H1 (cell line): Measurements from ENCODE around the gene CDKN2B-AS1. TPM values are rescaled to one million over a fixed set of nuclear protein-coding genes. Genes with fewer than 3 reads are reported as not detected.

Source experiments
- CTCF ChIA-PET: fragments of 300-600 bp; sonication (Branson Sonifier 250); formaldehyde crosslinking; loops from one replicate; lab custom pipeline; 2021; ENCODE audit not compliant: partially characterized antibody; lab: Charles Lee
- POLR2A ChIA-PET: fragments of 300-600 bp; sonication (Branson Sonifier 250); formaldehyde crosslinking; loops from one replicate; lab custom pipeline; 2021; ENCODE audit warnings: inconsistent platforms; ENCODE audit not compliant: partially characterized antibody; lab: Charles Lee
- DNase-seq, 2 experiments: peaks; one replicate each; pipeline versions ENCODE4 v3.0.0 to v3.0.0-alpha.2; 2010 to 2022; ENCODE audit warnings: low spot score in 2 of 2, low read depth in 1 of 2, mixed read lengths in 1 of 2
- FAIRE-seq: peaks from 2 replicates; lab custom pipeline; 2011; peaks lifted over from hg19 to GRCh38; lab: Jason Lieb, UNC
- H2AFZ ChIP-seq: 2 replicates; pipeline ENCODE4 v1.8.1; 2012; ENCODE audit warnings: low read length, inconsistent platforms
- H2AK5ac ChIP-seq: 2 replicates; pipeline ENCODE4 v1.6.1; 2013; ENCODE audit warnings: low read depth, low read length
- H2BK120ac ChIP-seq: replicated peaks from 2 replicates; pipeline ENCODE3; 2013; ENCODE audit warnings: low read depth, low read length, inconsistent platforms
- H2BK12ac ChIP-seq: 2 replicates; pipeline ENCODE4 v1.6.1; 2013; ENCODE audit warnings: low read depth, low read length
- H2BK15ac ChIP-seq: 2 replicates; pipeline ENCODE4 v1.6.1; 2013; ENCODE audit warnings: low read length
- H2BK20ac ChIP-seq: 2 replicates; pipeline ENCODE4 v1.6.1; 2013; ENCODE audit warnings: low read length
- H2BK5ac ChIP-seq: 2 replicates; pipeline ENCODE4 v1.6.1; 2013; ENCODE audit warnings: low read depth, low read length
- H3K14ac ChIP-seq: 2 replicates; pipeline ENCODE4 v1.6.1; 2013; ENCODE audit warnings: inconsistent platforms; ENCODE audit not compliant: insufficient read length
- H3K18ac ChIP-seq: 2 replicates; pipeline ENCODE4 v1.6.1; 2013; ENCODE audit warnings: low read length; ENCODE audit errors: extremely low read depth
- H3K23ac ChIP-seq: 2 replicates; pipeline ENCODE4 v1.6.1; 2013; ENCODE audit warnings: inconsistent platforms; ENCODE audit not compliant: insufficient read length
- H3K23me2 ChIP-seq: 2 replicates; pipeline ENCODE4 v1.6.1; 2013; ENCODE audit warnings: low read depth, low read length
- H3K27ac ChIP-seq: 2 replicates; pipeline ENCODE4 v1.6.1; 2011; ENCODE audit warnings: low read depth, low read length, inconsistent platforms
- H3K27me3 ChIP-seq, 4 experiments: replicated peaks in 1 of 4; 1 replicate in 1 of 4; 2 replicates in 3 of 4; pipeline versions ENCODE4 v1.6.1 to v1.8.1; 2011 to 2013; ENCODE audit warnings: low read length in 3 of 4, mild to moderate bottlenecking in 3 of 4, inconsistent platforms in 2 of 4, mixed read lengths in 2 of 4, moderate library complexity in 1 of 4; ENCODE audit not compliant: control insufficient read depth in 3 of 4, insufficient read depth in 3 of 4; ENCODE audit errors: extremely low read depth in 1 of 4
- H3K36me3 ChIP-seq, 4 experiments: 2 replicates each; pipeline versions ENCODE4 v1.6.1 to v1.8.1; 2011 to 2013; ENCODE audit warnings: mild to moderate bottlenecking in 4 of 4, low read length in 3 of 4, moderate library complexity in 2 of 4, control low read depth in 1 of 4, inconsistent platforms in 1 of 4; ENCODE audit not compliant: insufficient read depth in 4 of 4, control insufficient read depth in 2 of 4
- H3K4ac ChIP-seq: replicated peaks from 2 replicates; pipeline ENCODE3; 2013; ENCODE audit warnings: low read length, low read depth, mixed read lengths, inconsistent platforms; ENCODE audit not compliant: insufficient read length
- H3K4me1 ChIP-seq, 4 experiments: replicated peaks in 1 of 4; 1 replicate in 1 of 4; 2 replicates in 3 of 4; pipeline versions ENCODE4 v1.6.1 to v1.8.1; 2011 to 2013; ENCODE audit warnings: low read length in 3 of 4, inconsistent platforms in 2 of 4, mixed read lengths in 1 of 4; ENCODE audit not compliant: insufficient read depth in 4 of 4, control insufficient read depth in 3 of 4
- H3K4me2 ChIP-seq, 2 experiments: 2 replicates each; pipeline versions ENCODE4 v1.6.1 to v1.8.1; 2011 to 2013; ENCODE audit warnings: low read depth in 2 of 2, low read length in 2 of 2, control low read depth in 1 of 2, inconsistent platforms in 1 of 2, mild to moderate bottlenecking in 1 of 2; ENCODE audit not compliant: insufficient read depth in 1 of 2
- H3K4me3 ChIP-seq, 4 experiments: fragments of 200-600, 300-600 bp in 1 of 4; sonication (generic), shearing (Covaris generic), sonication (Bioruptor Twin) in 1 of 4; 2 replicates each; pipeline versions ENCODE4 v1.5.1 to v1.8.1; 2011 to 2016; ENCODE audit warnings: low read length in 4 of 4, low read depth in 3 of 4, control low read depth in 2 of 4, inconsistent platforms in 2 of 4, mild to moderate bottlenecking in 2 of 4, mixed read lengths in 1 of 4, moderate library complexity in 1 of 4; ENCODE audit not compliant: insufficient read depth in 2 of 4; ENCODE audit errors: extremely low read depth in 1 of 4
- H3K56ac ChIP-seq: replicated peaks from 2 replicates; pipeline ENCODE3; 2013; ENCODE audit warnings: low read depth, mild to moderate bottlenecking, mixed read lengths, low read length, inconsistent platforms; ENCODE audit not compliant: insufficient read length
- H3K79me1 ChIP-seq: 2 replicates; pipeline ENCODE4 v1.6.1; 2013; ENCODE audit warnings: low read depth, low read length, control low read depth
- H3K79me2 ChIP-seq, 2 experiments: 2 replicates each; pipeline versions ENCODE4 v1.6.1 to v1.8.1; 2012 to 2013; ENCODE audit warnings: low read length in 2 of 2, mild to moderate bottlenecking in 2 of 2, inconsistent platforms in 1 of 2; ENCODE audit not compliant: insufficient read depth in 2 of 2, control insufficient read depth in 1 of 2
- H3K9ac ChIP-seq, 4 experiments: replicated peaks in 1 of 4; 1 replicate in 1 of 4; 2 replicates in 3 of 4; pipeline versions ENCODE4 v1.6.1 to v1.8.1; 2011 to 2013; ENCODE audit warnings: low read depth in 3 of 4, low read length in 3 of 4, control low read depth in 2 of 4, mild to moderate bottlenecking in 2 of 4, moderate library complexity in 2 of 4, inconsistent platforms in 1 of 4; ENCODE audit errors: extremely low read depth in 1 of 4
- H3K9me3 ChIP-seq, 2 experiments: 2 replicates each; pipeline versions ENCODE4 v1.6.1 to v1.8.1; 2012 to 2013; ENCODE audit warnings: mild to moderate bottlenecking in 2 of 2, moderate library complexity in 2 of 2, control low read depth in 1 of 2, inconsistent platforms in 1 of 2, low read depth in 1 of 2, low read length in 1 of 2, mixed read lengths in 1 of 2; ENCODE audit not compliant: insufficient read depth in 2 of 2
- H4K20me1 ChIP-seq, 2 experiments: replicated peaks in 1 of 2; 2 replicates each; pipeline versions ENCODE3 to v1.8.1; 2011 to 2013; ENCODE audit warnings: inconsistent platforms in 2 of 2, low read length in 2 of 2, mild to moderate bottlenecking in 1 of 2; ENCODE audit not compliant: insufficient read depth in 2 of 2, control insufficient read depth in 1 of 2
- H4K5ac ChIP-seq: 2 replicates; pipeline ENCODE4 v1.6.1; 2013; ENCODE audit warnings: low read length, low read depth, mixed read lengths, inconsistent platforms; ENCODE audit not compliant: insufficient read length
- H4K8ac ChIP-seq: 2 replicates; pipeline ENCODE4 v1.8.0; 2013; ENCODE audit warnings: mild to moderate bottlenecking, moderate library complexity, low read length, inconsistent platforms; ENCODE audit not compliant: insufficient read depth; ENCODE audit errors: extremely low read depth
- H4K91ac ChIP-seq: replicated peaks from 2 replicates; pipeline ENCODE3; 2013; ENCODE audit warnings: low read length, mixed read lengths, inconsistent platforms; ENCODE audit not compliant: insufficient read length
- WGBS, 2 experiments: shearing (Covaris generic) in 1 of 2; methylation state at CpG; one replicate each; pipeline versions ENCODE4 v1.1.6 to v1.1.7; 2013 to 2015; ENCODE audit warnings: low lambda C conversion rate in 2 of 2, mixed read lengths in 2 of 2, inconsistent platforms in 1 of 2, low coverage in 1 of 2, missing lambda C conversion rate in 1 of 2; ENCODE audit not compliant: insufficient replicate concordance in 2 of 2, insufficient coverage in 1 of 2, insufficient read length in 1 of 2; ENCODE audit errors: extremely low coverage in 1 of 2, missing lambda C conversion rate in 1 of 2; 5-methylcytosine and 5-hydroxymethylcytosine counted together
- polyA plus RNA-seq, 7 experiments: library from polyadenylated mRNA; depleted of rRNA in 3 of 7; stranded (reverse) in 5 of 7; unstranded in 2 of 7; fragments of >200 nt in 5 of 7; fragments of 200-250 nt in 2 of 7; gene quantifications; 1 replicate in 5 of 7; 2 replicates in 1 of 7; 4 replicates in 1 of 7; pipeline versions ENCODE4 v1.2.1 to v1.2.3, GENCODE V29; 2011 to 2013; ENCODE audit warnings: missing spikeins in 2 of 7, mixed read lengths in 2 of 7
- total RNA-seq: library from RNA; stranded (reverse); fragmentation: NEBNext Ultra II Directional; extraction: Animal tissue kit (Norgen Biotek cat#: 25700); gene quantifications from 2 replicates; pipeline ENCODE4 v1.2.1, GENCODE V29; 2021

The CDKN2B-AS1 gene
- total and polyA plus RNA-seq, 2 of the 8 experiments (the other 6 are each of a cell fraction or from before 2014, with no cell fraction given): not detected

- no peak overlapping the region for H3K27ac ChIP-seq
- H3K9me3 ChIP-seq: no peaks in the 10 kb centered on the region; a peak in 1 of 4 replicates
- no peak overlapping the region for H3K4me3 ChIP-seq
- no peaks in the 10 kb centered on the region for H3K4me1 ChIP-seq
- H3K14ac ChIP-seq: no peak overlapping the region
- H4K20me1 ChIP-seq: no peaks in the 10 kb centered on the region
- H4K91ac ChIP-seq: no peak overlapping the region
- H2AK5ac ChIP-seq: no peak overlapping the region
- no peak overlapping the region for H3K56ac ChIP-seq
- H4K5ac ChIP-seq: no peak overlapping the region
- H2BK15ac ChIP-seq: no peak overlapping the region
- no peaks in the 10 kb centered on the region for H3K27me3 ChIP-seq
- no peak overlapping the region for H3K9ac ChIP-seq
- ChIA-PET POLR2A (no interaction called here), CTCF (interaction anchor here (2.0 to 2.1 kb wide), 2 partner anchors 87 to 120 kb away, joined by 4 to 5 read pairs; no protein-coding TSS in a partner anchor)
- H4K8ac ChIP-seq: no peak overlapping the region
- WGBS, 2 experiments: 80% methylated on average over 6 of the region's 6 CpGs; no CpG with 5 or more reads in 1 of the 2 experiments
- no peaks in the 10 kb centered on the region; the same call in 1 of the 2 replicates for H3K23me2 ChIP-seq
- H3K23ac ChIP-seq: no peak overlapping the region
- H2AFZ ChIP-seq: no peak overlapping the region
- H3K79me1 ChIP-seq: no peaks in the 10 kb centered on the region
- no peaks in the 10 kb centered on the region for H3K36me3 ChIP-seq
- H2BK20ac ChIP-seq: no peak overlapping the region
- FAIRE-seq (no peak), DNase-seq (no peak)
- H3K79me2 ChIP-seq: no peaks in the 10 kb centered on the region
- H2BK12ac ChIP-seq: no peak overlapping the region
- H2BK120ac ChIP-seq: no peak overlapping the region
- H3K18ac ChIP-seq: no peak overlapping the region
- no peak overlapping the region for H3K4ac ChIP-seq
- H3K4me2 ChIP-seq: no peak overlapping the region
- no peak overlapping the region for H2BK5ac ChIP-seq
These were observed 129.8 kb downstream of the CDKN2B-AS1 start for GRCh38 chr9:22124263-22125011.
